DND-41 (cell line): ENCODE data around the gene KISS1R.

ENCODE experiments used
- EZH2 ChIP-seq: IDR thresholded peaks from 3 replicates; pipeline ENCODE4 v1.6.1; 2012; ENCODE audit warnings: borderline replicate concordance, low read depth, mild to moderate bottlenecking, moderate library complexity, low read length, inconsistent platforms; ENCODE audit not compliant: severe bottlenecking
- TF ChIP-seq, protein P1 (sequence below): IDR thresholded peaks from 2 replicates; pipeline ENCODE4 v1.5.1; 2012; ENCODE audit warnings: borderline replicate concordance, low read length, moderate library complexity, mild to moderate bottlenecking; ENCODE audit not compliant: poor library complexity, severe bottlenecking; ENCODE audit errors: extremely low read depth

DNA sequence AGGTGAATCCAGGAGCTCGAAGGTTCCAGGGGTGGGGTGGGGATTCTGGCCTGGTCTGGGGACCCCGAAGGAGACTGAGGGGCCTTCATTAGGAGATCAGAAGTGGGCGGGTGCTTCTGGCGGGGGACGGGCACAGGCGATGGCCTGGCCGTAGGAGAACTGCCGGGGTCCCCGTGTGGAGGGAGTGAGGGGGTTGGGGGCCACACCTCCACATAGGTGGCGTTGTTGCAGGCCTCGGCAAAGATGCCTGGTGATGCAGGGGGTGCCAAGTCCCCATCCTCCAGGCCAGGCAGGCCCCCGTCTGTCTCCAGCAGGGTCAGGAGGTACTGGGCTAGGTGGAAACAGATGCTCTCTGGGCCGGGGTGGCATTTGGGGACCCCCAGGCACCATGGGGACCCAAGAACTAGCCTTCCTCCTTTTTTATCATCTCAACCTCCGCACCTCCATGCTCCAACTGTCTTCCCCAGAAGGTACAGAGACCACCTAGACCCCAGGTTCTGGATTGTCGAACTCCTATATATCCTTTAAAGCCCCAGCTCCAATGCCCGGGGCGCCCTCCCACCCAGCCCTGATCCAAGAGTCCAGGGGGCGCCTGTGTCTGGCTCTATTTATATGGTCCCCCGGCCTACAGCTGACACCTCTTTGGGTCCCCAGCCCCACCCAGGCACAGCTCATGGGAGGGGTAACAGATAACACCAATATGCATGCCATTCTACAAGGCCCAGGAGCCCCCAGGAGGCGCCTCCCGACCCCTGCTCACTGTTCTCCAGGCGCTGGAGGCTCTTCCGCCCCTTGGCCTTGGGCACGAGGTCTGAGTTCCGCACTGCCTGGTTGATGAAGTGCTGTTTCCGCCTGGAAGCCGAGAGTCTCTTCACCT, 15.7 kb upstream of the KISS1R start:
- TF ChIP-seq, protein P1, sequence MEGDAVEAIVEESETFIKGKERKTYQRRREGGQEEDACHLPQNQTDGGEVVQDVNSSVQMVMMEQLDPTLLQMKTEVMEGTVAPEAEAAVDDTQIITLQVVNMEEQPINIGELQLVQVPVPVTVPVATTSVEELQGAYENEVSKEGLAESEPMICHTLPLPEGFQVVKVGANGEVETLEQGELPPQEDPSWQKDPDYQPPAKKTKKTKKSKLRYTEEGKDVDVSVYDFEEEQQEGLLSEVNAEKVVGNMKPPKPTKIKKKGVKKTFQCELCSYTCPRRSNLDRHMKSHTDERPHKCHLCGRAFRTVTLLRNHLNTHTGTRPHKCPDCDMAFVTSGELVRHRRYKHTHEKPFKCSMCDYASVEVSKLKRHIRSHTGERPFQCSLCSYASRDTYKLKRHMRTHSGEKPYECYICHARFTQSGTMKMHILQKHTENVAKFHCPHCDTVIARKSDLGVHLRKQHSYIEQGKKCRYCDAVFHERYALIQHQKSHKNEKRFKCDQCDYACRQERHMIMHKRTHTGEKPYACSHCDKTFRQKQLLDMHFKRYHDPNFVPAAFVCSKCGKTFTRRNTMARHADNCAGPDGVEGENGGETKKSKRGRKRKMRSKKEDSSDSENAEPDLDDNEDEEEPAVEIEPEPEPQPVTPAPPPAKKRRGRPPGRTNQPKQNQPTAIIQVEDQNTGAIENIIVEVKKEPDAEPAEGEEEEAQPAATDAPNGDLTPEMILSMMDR = no peak
- TF ChIP-seq EZH2 = no peak
